ENCODE results near the gene WASF3. TPM values are rescaled to one million over a fixed set of nuclear protein-coding genes. Genes with fewer than 3 reads are reported as not detected.
"Not testable (repeated sequence)": the region's sequence is repeated elsewhere in the genome, so short reads cannot be mapped to it uniquely, and the experiment has no call there.

Gene WASF3
- total RNA-seq, 1 experiment from 2014 or later = 6.5 TPM

- DNase-seq (ENCODE audit: low read depth) = no peak
Measured at GRCh38 chr13:26624572-26624971, 67.1 kb downstream of the WASF3 start.

GRCh38 chr13:26626271-26626670 lies 68.8 kb downstream of the WASF3 start:
- DNase-seq (ENCODE audit: low read depth) = no peak

GRCh38 chr13:26628706-26629105 lies 71.2 kb downstream of the WASF3 start:
- peak; percentile 26 for DNase-seq (ENCODE audit: low read depth)

- DNase-seq (ENCODE audit: low read depth) = peak; percentile 14
Measured at GRCh38 chr13:26629260-26629825, 71.9 kb downstream of the WASF3 start.

GRCh38 chr13:26635634-26636033 lies 78.2 kb downstream of the WASF3 start:
- DNase-seq (ENCODE audit: low read depth) = not testable (repeated sequence)

- DNase-seq (ENCODE audit: low read depth) = not testable (repeated sequence)
Measured at GRCh38 chr13:26636073-26636472, 78.6 kb downstream of the WASF3 start.

- no peak for DNase-seq (ENCODE audit: low read depth)
Measured at GRCh38 chr13:26646603-26647002, 89.1 kb downstream of the WASF3 start.

GRCh38 chr13:26651234-26651633 lies 93.8 kb downstream of the WASF3 start:
- no peak for DNase-seq (ENCODE audit: low read depth)

- DNase-seq (ENCODE audit: low read depth) = peak; percentile 17
Measured at GRCh38 chr13:26653310-26653709, 95.8 kb downstream of the WASF3 start.

GRCh38 chr13:26653842-26654241 lies 96.4 kb downstream of the WASF3 start:
- DNase-seq (ENCODE audit: low read depth) = no peak

- DNase-seq (ENCODE audit: low read depth) = peak; percentile 27
Measured at GRCh38 chr13:26656919-26657318, 99.4 kb downstream of the WASF3 start.

GRCh38 chr13:26658448-26659385 lies 101.2 kb downstream of the WASF3 start:
- no peak for DNase-seq (ENCODE audit: low read depth)

- DNase-seq (ENCODE audit: low read depth) = no peak
Measured at GRCh38 chr13:26660185-26660584, 102.7 kb downstream of the WASF3 start.

- no peak for DNase-seq (ENCODE audit: low read depth)
Measured at GRCh38 chr13:26660766-26661165, 103.3 kb downstream of the WASF3 start.

GRCh38 chr13:26663791-26664190 lies 106.3 kb downstream of the WASF3 start:
- DNase-seq (ENCODE audit: low read depth) = no peak

GRCh38 chr13:26664286-26664685 lies 106.8 kb downstream of the WASF3 start:
- DNase-seq (ENCODE audit: low read depth) = no peak

GRCh38 chr13:26664876-26665275 lies 107.4 kb downstream of the WASF3 start:
- DNase-seq (ENCODE audit: low read depth) = no peak

- no peak for DNase-seq (ENCODE audit: low read depth)
Measured at GRCh38 chr13:26668357-26669146, 111.1 kb downstream of the WASF3 start.

- DNase-seq (ENCODE audit: low read depth) = no peak
Measured at GRCh38 chr13:26673890-26674289, 116.4 kb downstream of the WASF3 start.

GRCh38 chr13:26677156-26677555 lies 119.7 kb downstream of the WASF3 start:
- no peak for DNase-seq (ENCODE audit: low read depth)

GRCh38 chr13:26678330-26678729 lies 120.8 kb downstream of the WASF3 start:
- no peak for DNase-seq (ENCODE audit: low read depth)

- no peak for DNase-seq (ENCODE audit: low read depth)
Measured at GRCh38 chr13:26678796-26679195, 121.3 kb downstream of the WASF3 start.

Measured in HT1080 (cell line).